Trophoblast cell (in vitro differentiated cells and primary cell): ENCODE measurements around the gene CDC25B.

Experiments used
- DNase-seq, 2 donors: peaks; one replicate each; pipeline ENCODE4 v3.0.0-alpha.2; 2016
- H2AFZ ChIP-seq: 2 replicates; pipeline ENCODE4 v1.6.1; 2013; ENCODE audit warnings: low read length, moderate library complexity, mild to moderate bottlenecking; ENCODE audit not compliant: insufficient read depth, poor library complexity
- H2AK5ac ChIP-seq: 2 replicates; pipeline ENCODE4 v1.6.1; 2013; ENCODE audit warnings: mild to moderate bottlenecking, low read length
- H2BK120ac ChIP-seq: 2 replicates; pipeline ENCODE4 v1.6.1; 2013; ENCODE audit warnings: low read length, mild to moderate bottlenecking, moderate library complexity; ENCODE audit not compliant: insufficient read depth, poor library complexity
- H2BK12ac ChIP-seq: 2 replicates; pipeline ENCODE4 v1.6.1; 2013; ENCODE audit warnings: mild to moderate bottlenecking, low read length, moderate library complexity
- H2BK5ac ChIP-seq: 2 replicates; pipeline ENCODE4 v1.6.1; 2013; ENCODE audit warnings: low read length, low read depth, moderate library complexity, mild to moderate bottlenecking; ENCODE audit not compliant: poor library complexity
- H3K14ac ChIP-seq: 2 replicates; pipeline ENCODE4 v1.6.1; 2013; ENCODE audit warnings: mild to moderate bottlenecking, low read length
- H3K18ac ChIP-seq: 2 replicates; pipeline ENCODE4 v1.6.1; 2013; ENCODE audit warnings: mild to moderate bottlenecking, low read length
- H3K23ac ChIP-seq: 2 replicates; pipeline ENCODE4 v1.6.1; 2013; ENCODE audit warnings: low read length
- H3K27ac ChIP-seq: 2 replicates; pipeline ENCODE4 v1.5.1; 2013; ENCODE audit warnings: low read depth, mild to moderate bottlenecking, inconsistent platforms, low read length, moderate library complexity
- H3K27me3 ChIP-seq: 2 replicates; pipeline ENCODE4 v1.6.1; 2013; ENCODE audit warnings: inconsistent platforms, mild to moderate bottlenecking, low read length, moderate library complexity; ENCODE audit not compliant: insufficient read depth
- H3K36me3 ChIP-seq, 2 experiments: 1 replicate in 1 of 2; 2 replicates in 1 of 2; pipeline ENCODE4 v1.6.1; 2013; ENCODE audit warnings: low read length in 2 of 2, mild to moderate bottlenecking in 2 of 2, moderate library complexity in 1 of 2; ENCODE audit not compliant: insufficient read depth in 2 of 2, control insufficient read depth in 1 of 2
- H3K4ac ChIP-seq: 2 replicates; pipeline ENCODE4 v1.6.1; 2013; ENCODE audit warnings: low read depth, mild to moderate bottlenecking, low read length, moderate library complexity
- H3K4me1 ChIP-seq, 2 experiments: 1 replicate in 1 of 2; 2 replicates in 1 of 2; pipeline ENCODE4 v1.6.1; 2013; ENCODE audit warnings: low read length in 2 of 2, mild to moderate bottlenecking in 2 of 2, moderate library complexity in 1 of 2; ENCODE audit not compliant: insufficient read depth in 2 of 2, control insufficient read depth in 1 of 2
- H3K4me2 ChIP-seq: 2 replicates; pipeline ENCODE4 v1.6.1; 2013; ENCODE audit warnings: inconsistent platforms, mild to moderate bottlenecking, low read length, moderate library complexity
- H3K4me3 ChIP-seq: 2 replicates; pipeline ENCODE4 v1.5.1; 2013; ENCODE audit warnings: mild to moderate bottlenecking, low read depth, low read length, inconsistent platforms
- H3K79me1 ChIP-seq: one replicate; pipeline ENCODE4 v1.6.1; 2013; ENCODE audit warnings: low read length
- H3K79me2 ChIP-seq: 2 replicates; pipeline ENCODE4 v1.6.1; 2013; ENCODE audit warnings: low read length, mild to moderate bottlenecking; ENCODE audit not compliant: control insufficient read depth, insufficient read depth, poor library complexity
- H3K9ac ChIP-seq: 2 replicates; pipeline ENCODE4 v1.6.1; 2013; ENCODE audit warnings: mild to moderate bottlenecking, low read length
- H3K9me3 ChIP-seq: 2 replicates; pipeline ENCODE4 v1.6.1; 2013; ENCODE audit warnings: low read depth, mild to moderate bottlenecking, control low read depth, inconsistent platforms, low read length; ENCODE audit not compliant: insufficient read depth
- H4K12ac ChIP-seq: 2 replicates; pipeline ENCODE4 v1.6.1; 2013; ENCODE audit warnings: low read depth, mild to moderate bottlenecking, low read length, moderate library complexity
- H4K8ac ChIP-seq: 2 replicates; pipeline ENCODE4 v1.6.1; 2013; ENCODE audit warnings: low read depth, mild to moderate bottlenecking, low read length, moderate library complexity
- H4K91ac ChIP-seq: one replicate; pipeline ENCODE4 v1.6.1; 2013; ENCODE audit warnings: low read depth, mild to moderate bottlenecking, low read length, moderate library complexity
- WGBS: extraction: QIAGEN DNeasy Blood & Tissue Kit; methylation state at CpG from one replicate; pipeline ENCODE4 v1.1.7; 2013; ENCODE audit warnings: missing lambda C conversion rate; ENCODE audit not compliant: insufficient read length, insufficient coverage; ENCODE audit errors: extremely low coverage; 5-methylcytosine and 5-hydroxymethylcytosine counted together

Gene CDC25B

DNA sequence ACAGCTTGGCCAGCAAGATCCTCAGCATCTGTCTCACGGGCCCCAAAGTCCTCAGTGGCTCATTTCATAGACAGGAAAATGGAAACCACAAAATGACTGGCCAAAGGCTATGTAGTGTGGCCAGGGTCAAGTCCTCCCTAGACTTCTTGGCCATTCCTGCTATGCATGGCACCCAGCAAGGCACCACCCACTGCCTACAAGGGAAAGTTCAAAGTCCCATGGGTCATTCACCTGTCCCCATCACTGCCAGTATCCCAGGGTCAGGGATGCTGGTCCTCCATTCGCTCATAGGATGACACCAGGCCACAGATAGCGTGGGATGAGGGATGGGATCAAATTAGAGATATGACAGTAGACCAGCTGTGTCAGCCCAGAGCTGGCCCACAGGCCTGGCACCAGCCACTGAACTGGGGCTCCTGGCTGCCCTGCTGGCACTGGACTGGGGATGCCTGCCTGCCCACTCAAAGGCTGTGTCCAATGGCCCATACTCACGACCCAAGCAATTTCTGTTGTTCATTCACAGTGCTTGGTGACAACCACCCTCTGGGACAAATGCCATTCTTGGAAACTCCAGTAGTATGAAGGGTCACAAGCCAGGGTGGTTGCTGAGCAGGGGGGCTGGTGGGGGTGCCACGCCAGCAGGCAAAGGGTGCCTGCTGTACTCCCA is 40.2 kb upstream of the CDC25B start:
- WGBS, result no CpG with 5 or more reads among the region's 5 CpGs
- H4K8ac ChIP-seq, result no peak overlapping the region
- DNase-seq, result no peak

DNA sequence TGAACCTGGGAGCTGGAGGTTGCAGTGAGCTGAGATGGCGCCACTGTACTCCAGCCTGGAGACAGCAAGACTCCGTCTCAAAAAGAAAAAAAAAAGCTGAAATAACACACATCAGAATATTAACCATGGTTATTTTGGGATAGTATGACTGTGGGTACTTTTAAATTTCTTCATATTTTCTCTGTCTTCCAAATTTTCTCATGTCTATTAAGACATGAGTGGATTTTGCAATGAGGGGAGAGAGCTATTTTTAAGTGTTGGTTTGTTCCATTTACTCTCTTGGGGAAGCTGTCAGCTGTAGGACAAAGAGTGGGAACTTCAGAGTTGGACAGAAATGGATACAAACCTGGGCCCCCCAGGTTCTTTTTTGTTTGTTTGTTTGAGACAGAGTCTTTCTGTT is 38.8 kb upstream of the CDC25B start:
- H3K4ac ChIP-seq, result no peak overlapping the region
- no peak overlapping the region for H4K91ac ChIP-seq
- no peak overlapping the region for H3K14ac ChIP-seq
- H3K79me1 ChIP-seq, result no peaks in the 10 kb centered on the region
- no peak overlapping the region for H3K27ac ChIP-seq
- peaks cover 4% of the 10 kb centered on the region in 2 experiments for H3K36me3 ChIP-seq
- H3K27me3 ChIP-seq, result peaks cover under 1% of the 10 kb centered on the region
- H3K18ac ChIP-seq, result no peak overlapping the region
- H3K9me3 ChIP-seq, result no peaks in the 10 kb centered on the region
- H2BK120ac ChIP-seq, result no peak overlapping the region
- no peak overlapping the region for H4K8ac ChIP-seq
- H3K4me1 ChIP-seq, result peaks cover 0 to 3% of the 10 kb centered on the region in 2 experiments
- no peak overlapping the region for H3K23ac ChIP-seq
- no peak overlapping the region for H4K12ac ChIP-seq
- H3K9ac ChIP-seq, result no peak overlapping the region
- H3K4me2 ChIP-seq, result no peak overlapping the region
- no peak overlapping the region for H2BK5ac ChIP-seq
- no peak overlapping the region for H3K4me3 ChIP-seq
- H3K79me2 ChIP-seq, result no peaks in the 10 kb centered on the region
- no peak overlapping the region for H2BK12ac ChIP-seq
- H2AFZ ChIP-seq, result no peak overlapping the region
- no peak for DNase-seq
- no CpG with 5 or more reads among the region's 2 CpGs for WGBS
- H2AK5ac ChIP-seq, result no peak overlapping the region

More for the DNA sequence above, 40.2 kb upstream of the CDC25B start:
- no peak overlapping the region for H3K4ac ChIP-seq
- H3K4me1 ChIP-seq, result peaks cover 2 to 3% of the 10 kb centered on the region in 2 experiments
- no peak overlapping the region for H3K27ac ChIP-seq
- peaks cover 7% of the 10 kb centered on the region for H3K9me3 ChIP-seq
- H2AFZ ChIP-seq, result no peak overlapping the region
- H2BK5ac ChIP-seq, result no peak overlapping the region
- H2BK120ac ChIP-seq, result no peak overlapping the region
- no peak overlapping the region for H4K12ac ChIP-seq
- H3K23ac ChIP-seq, result no peak overlapping the region
- H3K4me3 ChIP-seq, result no peak overlapping the region
- no peak overlapping the region for H3K18ac ChIP-seq
- H3K9ac ChIP-seq, result no peak overlapping the region
- no peaks in the 10 kb centered on the region for H3K79me1 ChIP-seq
- H3K79me2 ChIP-seq, result no peaks in the 10 kb centered on the region
- no peak overlapping the region for H3K14ac ChIP-seq
- H3K4me2 ChIP-seq, result no peak overlapping the region
- peaks cover 14% of the 10 kb centered on the region for H3K27me3 ChIP-seq
- H4K91ac ChIP-seq, result no peak overlapping the region
- no peak overlapping the region for H2AK5ac ChIP-seq
- H2BK12ac ChIP-seq, result no peak overlapping the region
- peaks cover 4% of the 10 kb centered on the region in 2 experiments for H3K36me3 ChIP-seq

DNA sequence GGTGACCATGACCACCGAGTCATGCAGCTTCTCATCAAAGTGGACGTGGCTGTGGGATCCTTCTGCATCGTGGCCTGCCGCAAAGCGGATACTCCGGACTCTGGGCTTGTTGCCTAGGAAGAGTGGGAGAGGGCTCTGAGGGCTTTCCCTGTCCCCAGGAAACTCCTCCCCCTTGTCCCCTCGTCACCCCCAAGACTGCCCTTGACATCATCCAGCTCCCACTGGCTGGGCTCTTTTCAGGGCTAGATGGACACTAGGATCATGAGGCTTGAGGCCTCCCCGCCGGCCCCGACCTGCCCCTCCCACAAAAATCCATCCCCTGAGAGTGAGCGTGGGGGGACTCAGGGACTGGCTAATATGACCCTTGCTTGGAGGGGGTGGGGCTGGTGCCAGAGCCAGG is 37.5 kb upstream of the CDC25B start:
- Histone ChIP-seq H4K91ac (no peak overlapping the region), H3K9ac (no peak overlapping the region), H3K4me1 (peaks cover 0 to 3% of the 10 kb centered on the region in 2 experiments), H3K4me2 (no peak overlapping the region), H3K4ac (no peak overlapping the region), H3K79me1 (no peaks in the 10 kb centered on the region), H3K79me2 (no peaks in the 10 kb centered on the region), H3K4me3 (no peak overlapping the region), H2BK12ac (no peak overlapping the region), H4K8ac (no peak overlapping the region), H2AFZ (no peak overlapping the region), H2BK120ac (no peak overlapping the region), H4K12ac (no peak overlapping the region), H3K14ac (no peak overlapping the region), H3K27ac (no peak overlapping the region), H3K9me3 (no peaks in the 10 kb centered on the region), H3K27me3 (no peaks in the 10 kb centered on the region), H2AK5ac (no peak overlapping the region), H3K36me3 (peaks cover 4% of the 10 kb centered on the region in 2 experiments), H2BK5ac (no peak overlapping the region), H3K23ac (no peak overlapping the region), H3K18ac (no peak overlapping the region)
- no CpG with 5 or more reads among the region's 11 CpGs for WGBS
- no peak for DNase-seq

DNA sequence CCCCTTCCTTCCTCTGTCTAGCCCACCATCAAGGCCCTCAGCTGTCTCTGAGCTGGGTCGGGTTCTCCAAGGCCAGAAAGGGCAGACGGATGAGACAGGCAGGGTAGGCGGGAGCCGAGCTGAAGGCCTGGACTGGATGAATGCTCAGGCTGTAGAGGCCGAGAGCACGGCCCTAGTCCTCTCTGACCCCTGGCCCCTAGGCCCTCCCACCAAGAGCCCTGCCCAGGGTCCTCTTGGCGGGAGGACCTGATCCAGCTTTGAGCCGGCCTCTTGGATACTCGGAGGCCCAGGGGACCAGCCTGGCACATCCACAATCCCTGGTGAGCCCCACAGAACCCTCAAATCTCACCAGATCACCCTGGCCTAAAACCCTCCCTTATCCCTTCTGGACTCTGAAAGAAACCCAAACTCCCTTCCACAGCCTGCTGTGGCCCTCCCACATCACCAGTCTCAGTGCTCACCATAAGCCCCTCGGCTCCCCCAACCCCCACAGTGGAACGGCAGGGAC is 36.7 kb upstream of the CDC25B start:
- H3K27ac ChIP-seq, result no peak overlapping the region
- no peaks in the 10 kb centered on the region for H3K27me3 ChIP-seq
- H3K18ac ChIP-seq, result no peak overlapping the region
- peaks cover 4% of the 10 kb centered on the region in 2 experiments for H3K36me3 ChIP-seq
- no CpG with 5 or more reads among the region's 11 CpGs for WGBS
- no peak overlapping the region for H4K8ac ChIP-seq
- H3K14ac ChIP-seq, result no peak overlapping the region
- no peak overlapping the region for H2AFZ ChIP-seq
- H3K4me1 ChIP-seq, result peaks cover 0 to 3% of the 10 kb centered on the region in 2 experiments
- no peak overlapping the region for H2BK12ac ChIP-seq
- no peak overlapping the region for H2BK120ac ChIP-seq
- no peak overlapping the region for H3K9ac ChIP-seq
- DNase-seq, result no peak
- no peak overlapping the region for H2AK5ac ChIP-seq
- H4K91ac ChIP-seq, result no peak overlapping the region
- no peak overlapping the region for H3K4ac ChIP-seq
- no peaks in the 10 kb centered on the region for H3K79me1 ChIP-seq
- H3K23ac ChIP-seq, result no peak overlapping the region
- no peak overlapping the region for H3K4me3 ChIP-seq
- H2BK5ac ChIP-seq, result no peak overlapping the region
- H3K4me2 ChIP-seq, result no peak overlapping the region
- H3K9me3 ChIP-seq, result no peaks in the 10 kb centered on the region
- H4K12ac ChIP-seq, result no peak overlapping the region
- no peaks in the 10 kb centered on the region for H3K79me2 ChIP-seq
